Activated naive CD4-positive, alpha-beta T cell treated with anti-CD3 and anti-CD28 coated beads for 36 hours (primary cell): Measurements from ENCODE around the gene MUC22. TPM values are rescaled to one million over a fixed set of nuclear protein-coding genes. Genes with fewer than 3 reads are reported as not detected.
"Not testable (repeated sequence)": the region's sequence is repeated elsewhere in the genome, so short reads cannot be mapped to it uniquely, and the experiment has no call there.

ENCODE experiments used
- CTCF ChIA-PET: fragments of 350-600 bp; sonication (Branson Sonifier 250); formaldehyde crosslinking; loops from one replicate; lab custom pipeline; 2021; ENCODE audit warnings: antibody characterized with exemption; lab: Charles Lee
- DNase-seq: peaks from one replicate; pipeline ENCODE4 v3.0.0-alpha.2; 2020
- H3K27ac Mint-ChIP-seq: one replicate; pipeline ENCODE4 v1.8.0; 2021; ENCODE audit warnings: mild to moderate bottlenecking, mixed read lengths
- H3K27me3 Mint-ChIP-seq: one replicate; pipeline ENCODE4 v1.8.0; 2021; ENCODE audit warnings: low read depth, mixed read lengths
- H3K36me3 Mint-ChIP-seq: one replicate; pipeline ENCODE4 v1.8.0; 2021; ENCODE audit warnings: low read depth, mixed read lengths
- H3K4me1 Mint-ChIP-seq: one replicate; pipeline ENCODE4 v1.8.0; 2021; ENCODE audit warnings: low read depth, mixed read lengths
- H3K4me3 Mint-ChIP-seq: one replicate; pipeline ENCODE4 v1.8.0; 2021; ENCODE audit warnings: mild to moderate bottlenecking, moderate library complexity, mixed read lengths
- H3K9me3 Mint-ChIP-seq: one replicate; pipeline ENCODE4 v1.8.0; 2021; ENCODE audit warnings: mixed read lengths
- intact Hi-C: fragments of 100-400 bp; cut with micrococcal nuclease; formaldehyde crosslinking; loops from one replicate; pipeline ENCODE4 v1.15.1; 2023
- total RNA-seq, 2 experiments: library from RNA; stranded (reverse); gene quantifications; one replicate each; pipeline ENCODE4 v1.2.3, GENCODE V29; 2021

Gene MUC22
- total RNA-seq, 2 experiments from 2014 or later: not detected

- intact Hi-C loops, H3K9me3 Mint-ChIP-seq, H3K27me3 Mint-ChIP-seq, H3K27ac Mint-ChIP-seq, H3K4me1 Mint-ChIP-seq, DNase-seq, H3K4me3 Mint-ChIP-seq, H3K36me3 Mint-ChIP-seq: not testable (repeated sequence)
- CTCF ChIA-PET: interaction anchor here (0.6 kb wide), 1 partner anchor 321 kb away, joined by 4 read pairs; no protein-coding TSS in a partner anchor
These were observed 11.6 kb downstream of the MUC22 start for GRCh38 chr6:31021705-31022531.

GRCh38 chr6:31025595-31025994 lies 15.3 kb downstream of the MUC22 start:
- Mint-ChIP-seq H3K4me3 (no peak overlapping the region), H3K36me3 (no peaks in the 10 kb centered on the region), H3K27ac (no peak overlapping the region), H3K27me3 (no peaks in the 10 kb centered on the region), H3K4me1 (no peaks in the 10 kb centered on the region), H3K9me3 (no peaks in the 10 kb centered on the region)
- CTCF ChIA-PET: interaction anchor here (1.1 kb wide), 1 partner anchor 62 kb away, joined by 3 read pairs; no protein-coding TSS in a partner anchor
- intact Hi-C loops: no loop called here
- DNase-seq: no peak

- H3K4me3 Mint-ChIP-seq: no peak overlapping the region
- CTCF ChIA-PET: no interaction called here
- H3K27ac Mint-ChIP-seq: no peak overlapping the region
- peaks cover 4% of the 10 kb centered on the region for H3K4me1 Mint-ChIP-seq
- no peaks in the 10 kb centered on the region for H3K9me3 Mint-ChIP-seq
- no peak for DNase-seq
- no peaks in the 10 kb centered on the region for H3K27me3 Mint-ChIP-seq
- no peaks in the 10 kb centered on the region for H3K36me3 Mint-ChIP-seq
- intact Hi-C loops: no loop called here
These were observed 20.8 kb downstream of the MUC22 start for GRCh38 chr6:31031095-31031494.

GRCh38 chr6:31033075-31033474 lies 22.8 kb downstream of the MUC22 start:
- CTCF ChIA-PET: interaction anchor here (1.0 kb wide), 1 partner anchor 17 kb away, joined by 4 read pairs; no protein-coding TSS in a partner anchor
- no peaks in the 10 kb centered on the region for H3K36me3 Mint-ChIP-seq
- peaks cover 10% of the 10 kb centered on the region for H3K4me1 Mint-ChIP-seq
- no peaks in the 10 kb centered on the region for H3K9me3 Mint-ChIP-seq
- no peak overlapping the region for H3K27ac Mint-ChIP-seq
- no peak overlapping the region for H3K4me3 Mint-ChIP-seq
- intact Hi-C loops: no loop called here
- DNase-seq: no peak
- no peaks in the 10 kb centered on the region for H3K27me3 Mint-ChIP-seq

DNA sequence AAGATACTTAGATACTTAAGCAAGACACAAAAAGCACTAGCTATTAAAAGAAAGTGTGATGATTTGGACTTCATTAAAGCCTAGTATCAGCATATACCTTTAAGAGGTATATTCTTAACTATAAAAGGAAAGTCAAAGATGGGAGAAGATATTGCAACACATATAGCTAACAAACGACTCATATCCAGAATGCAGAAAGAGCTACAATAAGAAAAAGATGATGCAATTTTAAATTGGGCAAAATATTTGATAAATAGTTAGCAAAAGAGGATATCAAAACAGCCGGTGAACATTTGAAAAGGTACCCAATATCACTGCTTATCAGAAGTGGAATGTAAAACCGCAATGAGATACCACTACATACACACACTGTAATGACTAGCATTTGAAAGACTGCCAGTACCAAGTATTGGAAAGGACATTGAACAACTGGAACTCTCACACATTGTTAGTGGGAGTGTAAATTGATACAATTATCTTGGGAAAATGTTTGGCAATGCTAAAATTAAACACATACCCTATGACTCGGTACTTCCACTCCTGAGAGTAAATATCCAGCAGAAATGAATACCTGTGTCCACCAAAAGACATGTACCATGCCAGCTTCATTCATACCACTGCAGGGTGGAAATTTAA lies 25.7 kb downstream of the MUC22 start:
- no peak overlapping the region for H3K4me3 Mint-ChIP-seq
- intact Hi-C loops: no loop called here
- H3K27ac Mint-ChIP-seq: no peak overlapping the region
- DNase-seq: no peak
- no peaks in the 10 kb centered on the region for H3K36me3 Mint-ChIP-seq
- H3K27me3 Mint-ChIP-seq: no peaks in the 10 kb centered on the region
- H3K4me1 Mint-ChIP-seq: peaks cover 10% of the 10 kb centered on the region
- CTCF ChIA-PET: interaction anchor here (0.6 to 0.8 kb wide), 3 partner anchors 334 to 583 kb away, joined by 3 read pairs; no protein-coding TSS in a partner anchor
- no peaks in the 10 kb centered on the region for H3K9me3 Mint-ChIP-seq

GRCh38 chr6:31037169-31037568 lies 26.9 kb downstream of the MUC22 start:
- peaks cover 10% of the 10 kb centered on the region for H3K4me1 Mint-ChIP-seq
- DNase-seq: no peak
- H3K27me3 Mint-ChIP-seq: no peaks in the 10 kb centered on the region
- H3K36me3 Mint-ChIP-seq: no peaks in the 10 kb centered on the region
- CTCF ChIA-PET: no interaction called here
- no peak overlapping the region for H3K4me3 Mint-ChIP-seq
- H3K27ac Mint-ChIP-seq: no peak overlapping the region
- intact Hi-C loops: no loop called here
- no peaks in the 10 kb centered on the region for H3K9me3 Mint-ChIP-seq

GRCh38 chr6:31037682-31038081 lies 27.4 kb downstream of the MUC22 start:
- intact Hi-C loops: no loop called here
- peaks cover 10% of the 10 kb centered on the region for H3K4me1 Mint-ChIP-seq
- CTCF ChIA-PET: interaction anchor here (0.6 to 2.0 kb wide), 2 partner anchors 13 to 209 kb away, joined by 5 to 6 read pairs; no protein-coding TSS in a partner anchor
- no peaks in the 10 kb centered on the region for H3K36me3 Mint-ChIP-seq
- H3K27me3 Mint-ChIP-seq: no peaks in the 10 kb centered on the region
- H3K27ac Mint-ChIP-seq: no peak overlapping the region
- no peaks in the 10 kb centered on the region for H3K9me3 Mint-ChIP-seq
- H3K4me3 Mint-ChIP-seq: no peak overlapping the region
- no peak for DNase-seq

- H3K9me3 Mint-ChIP-seq: no peaks in the 10 kb centered on the region
- intact Hi-C loops: no loop called here
- H3K4me1 Mint-ChIP-seq: peaks cover 13% of the 10 kb centered on the region
- H3K27me3 Mint-ChIP-seq: no peaks in the 10 kb centered on the region
- CTCF ChIA-PET: interaction anchor here (1.6 to 2.0 kb wide), 2 partner anchors 41 to 210 kb away, joined by 6 to 8 read pairs; no protein-coding TSS in a partner anchor
- H3K4me3 Mint-ChIP-seq: no peak overlapping the region
- H3K27ac Mint-ChIP-seq: no peak overlapping the region
- no peak for DNase-seq
- H3K36me3 Mint-ChIP-seq: no peaks in the 10 kb centered on the region
These were observed 28.3 kb downstream of the MUC22 start for GRCh38 chr6:31038559-31038958.

DNA sequence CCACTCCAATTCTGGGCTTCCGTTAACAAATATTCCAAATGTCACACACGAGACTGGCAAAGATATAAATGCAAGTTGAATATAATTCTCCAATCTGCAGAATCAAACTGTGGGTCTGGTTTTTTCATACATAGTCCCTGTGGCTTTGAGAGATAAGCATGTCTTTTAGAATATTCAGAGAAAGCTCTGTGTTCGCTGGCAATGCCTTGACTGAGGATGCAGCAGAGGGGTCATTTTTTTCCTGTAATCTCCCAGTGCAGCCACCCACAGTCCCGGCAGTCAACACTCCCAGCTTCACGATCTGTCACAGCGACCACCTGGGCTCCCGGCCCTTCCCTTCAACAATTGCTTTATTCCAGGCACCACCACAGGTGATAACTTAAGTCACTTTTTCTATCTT lies 30.5 kb downstream of the MUC22 start:
- no peaks in the 10 kb centered on the region for H3K36me3 Mint-ChIP-seq
- CTCF ChIA-PET: interaction anchor here (0.7 to 1.8 kb wide), 2 partner anchors 29 to 53 kb away, joined by 3 to 5 read pairs; no protein-coding TSS in a partner anchor
- H3K9me3 Mint-ChIP-seq: no peaks in the 10 kb centered on the region
- DNase-seq: no peak
- intact Hi-C loops: loop anchor here (5.0 kb wide), 1 partner anchor 98 kb away; the partner anchor contains the start of gene MUCL3
- H3K27ac Mint-ChIP-seq: no peak overlapping the region
- H3K27me3 Mint-ChIP-seq: peaks cover 3% of the 10 kb centered on the region
- no peak overlapping the region for H3K4me3 Mint-ChIP-seq
- peaks cover 12% of the 10 kb centered on the region for H3K4me1 Mint-ChIP-seq

- CTCF ChIA-PET: interaction anchor here (0.7 to 1.9 kb wide), 5 partner anchors 28 to 126 kb away, joined by 3 to 11 read pairs (median 4); no protein-coding TSS in a partner anchor
- Mint-ChIP-seq H3K4me1 (peaks cover 5% of the 10 kb centered on the region), H3K27ac (no peak overlapping the region), H3K4me3 (no peak overlapping the region), H3K9me3 (no peaks in the 10 kb centered on the region), H3K36me3 (no peaks in the 10 kb centered on the region), H3K27me3 (peaks cover 5% of the 10 kb centered on the region)
- intact Hi-C loops: loop anchor here (5.0 kb wide), 1 partner anchor 99 kb away; the partner anchor contains the start of gene MUCL3
- DNase-seq: no peak
These were observed 31.2 kb downstream of the MUC22 start for GRCh38 chr6:31041372-31041974.

DNA sequence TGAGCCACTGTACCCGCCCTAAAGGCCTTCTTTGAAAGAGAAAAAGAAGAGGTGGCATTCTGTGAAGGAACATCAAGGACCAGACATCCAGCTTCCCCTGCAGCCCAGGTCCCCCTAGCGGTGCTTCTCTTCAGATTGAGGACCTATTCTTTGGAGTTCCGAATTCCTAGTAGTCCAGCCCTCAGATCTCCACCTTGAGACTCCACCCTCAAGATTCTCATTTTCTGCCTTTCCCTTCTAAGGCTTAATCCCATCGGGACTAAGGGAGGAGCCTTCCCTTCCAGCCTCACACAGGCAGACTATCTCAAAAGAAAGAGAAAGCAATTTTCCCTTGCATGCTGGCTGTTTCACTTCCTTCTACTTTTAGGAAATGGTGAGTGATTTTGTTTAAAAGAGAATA lies 32.5 kb downstream of the MUC22 start:
- Mint-ChIP-seq H3K27ac (no peak overlapping the region), H3K4me1 (peaks cover 3% of the 10 kb centered on the region)
- intact Hi-C loops: loop anchor here (1.0 to 5.0 kb wide), 2 partner anchors 101 to 128 kb away; partner anchors contain the start of gene MUCL3

DNA sequence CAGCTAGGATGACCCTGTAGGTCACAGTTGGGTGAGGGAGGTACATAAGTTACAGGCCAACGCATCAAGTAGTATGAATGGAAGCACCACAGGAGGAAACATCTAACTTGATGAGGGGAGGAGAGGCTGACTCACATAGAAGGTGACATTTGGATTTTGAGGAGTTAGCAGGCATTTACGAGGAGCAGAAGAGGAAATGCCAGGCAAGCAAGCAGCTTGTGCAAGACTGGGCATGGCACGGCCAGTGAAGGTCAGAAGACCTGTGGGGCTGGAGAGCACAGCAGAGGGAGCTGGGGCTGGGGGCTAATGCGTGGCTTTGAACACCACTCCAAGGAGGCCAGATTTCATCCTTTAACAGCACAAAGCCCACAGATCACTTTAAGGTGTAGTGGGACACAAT lies 37.8 kb downstream of the MUC22 start:
- H3K4me1 Mint-ChIP-seq: no peaks in the 10 kb centered on the region
- intact Hi-C loops: no loop called here
- no peaks in the 10 kb centered on the region for H3K36me3 Mint-ChIP-seq
- H3K27me3 Mint-ChIP-seq: peaks cover 16% of the 10 kb centered on the region
- no peak overlapping the region for H3K4me3 Mint-ChIP-seq
- no peaks in the 10 kb centered on the region for H3K9me3 Mint-ChIP-seq
- no peak for DNase-seq
- CTCF ChIA-PET: interaction anchor here (1.0 to 1.9 kb wide), 3 partner anchors 31 to 224 kb away, joined by 3 to 5 read pairs (median 4); no protein-coding TSS in a partner anchor
- no peak overlapping the region for H3K27ac Mint-ChIP-seq

More for the DNA sequence above, 32.5 kb downstream of the MUC22 start:
- H3K9me3 Mint-ChIP-seq: no peaks in the 10 kb centered on the region
- H3K36me3 Mint-ChIP-seq: no peaks in the 10 kb centered on the region
- H3K27me3 Mint-ChIP-seq: peaks cover 9% of the 10 kb centered on the region
- no peak overlapping the region for H3K4me3 Mint-ChIP-seq
- DNase-seq: peak; percentile 46
- CTCF ChIA-PET: interaction anchor here (0.9 to 1.9 kb wide), 4 partner anchors 27 to 214 kb away, joined by 3 to 11 read pairs (median 4); no protein-coding TSS in a partner anchor
